Activated T-helper 9 cell treated with anti-CD3 and anti-CD28 coated beads, Interleukin-2, amount 50 U/mL, for 16 hours (primary cell): ENCODE measurements around the gene TMSB15C.

Source experiments
- DNase-seq: peaks from one replicate; pipeline ENCODE4 v3.0.0-alpha.2; 2020; ENCODE audit warnings: low read depth

TMSB15C gene

DNA sequence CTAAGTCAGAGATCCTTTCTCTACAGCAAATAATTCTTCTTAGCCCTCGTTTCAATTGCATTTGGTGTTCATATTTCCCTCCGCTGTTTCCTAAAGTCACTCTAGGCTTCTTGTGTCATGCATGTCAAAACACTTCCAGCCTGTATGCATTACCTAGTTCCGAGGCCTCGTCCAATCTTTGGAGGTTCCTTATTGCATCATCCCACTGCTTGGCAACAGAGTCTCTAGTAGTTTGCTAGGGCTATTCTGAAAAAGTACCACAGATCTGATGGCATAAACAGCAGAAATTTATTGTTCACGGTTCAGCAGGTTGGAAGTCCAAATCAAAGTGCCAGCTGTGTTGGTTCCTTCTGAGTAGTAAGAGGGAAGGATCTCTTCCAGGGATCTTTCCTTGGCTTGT lies 30.4 kb downstream of the TMSB15C start:
- no peak for DNase-seq

- no peak for DNase-seq
Measured at GRCh38 chrX:104041003-104041402, 35.0 kb downstream of the TMSB15C start.

GRCh38 chrX:104039689-104040505 lies 36.1 kb downstream of the TMSB15C start, which contains the start of gene H2BW2:
Gene H2BW2 (plus strand): TSS chrX:104039956. CDS start chrX:104039995, 39 bp downstream.
- DNase-seq, result no peak
